Mesendoderm (in vitro differentiated cells): Measurements from ENCODE around the gene ANKLE1.
A peak's percentile ranks its signal among the peaks of the same experiment; 100 is the strongest.

Source experiments
- DNase-seq: peaks from one replicate; pipeline ENCODE4 v3.0.0; 2013
- H2AK5ac ChIP-seq: 2 replicates; pipeline ENCODE4 v1.6.1; 2013; ENCODE audit warnings: low read length, inconsistent platforms
- H2BK120ac ChIP-seq: 2 replicates; pipeline ENCODE4 v1.6.1; 2013; ENCODE audit warnings: low read depth, mild to moderate bottlenecking, low read length, moderate library complexity, mixed read lengths
- H2BK15ac ChIP-seq: replicated peaks from 2 replicates; pipeline ENCODE4 v1.6.1; 2013; ENCODE audit warnings: low read depth, mild to moderate bottlenecking, moderate library complexity
- H2BK5ac ChIP-seq: 2 replicates; pipeline ENCODE4 v1.6.1; 2013; ENCODE audit warnings: low read length, inconsistent platforms
- H3K18ac ChIP-seq: 2 replicates; pipeline ENCODE4 v1.6.1; 2013; ENCODE audit warnings: mild to moderate bottlenecking, low read length, mixed read lengths
- H3K23ac ChIP-seq: one replicate; pipeline ENCODE4 v1.6.1; 2013; ENCODE audit warnings: low read length
- H3K27ac ChIP-seq: 2 replicates; pipeline ENCODE4 v1.5.1; 2013; ENCODE audit warnings: low read depth, mild to moderate bottlenecking, inconsistent platforms, low read length, moderate library complexity
- H3K27me3 ChIP-seq: 2 replicates; pipeline ENCODE4 v1.6.1; 2013; ENCODE audit warnings: low read length, control low read depth, mild to moderate bottlenecking, inconsistent platforms; ENCODE audit not compliant: insufficient read depth, poor library complexity
- H3K36me3 ChIP-seq: 2 replicates; pipeline ENCODE4 v1.6.1; 2013; ENCODE audit warnings: low read length, inconsistent platforms; ENCODE audit not compliant: control insufficient read depth, insufficient read depth
- H3K4ac ChIP-seq: one replicate; pipeline ENCODE4 v1.6.1; 2013; ENCODE audit warnings: low read depth, mild to moderate bottlenecking, low read length, moderate library complexity
- H3K4me1 ChIP-seq: 2 replicates; pipeline ENCODE4 v1.6.1; 2013; ENCODE audit warnings: low read depth, low read length, inconsistent platforms; ENCODE audit not compliant: control insufficient read depth
- H3K4me2 ChIP-seq: 2 replicates; pipeline ENCODE4 v1.6.1; 2013; ENCODE audit warnings: low read length
- H3K4me3 ChIP-seq: 2 replicates; pipeline ENCODE4 v1.5.1; 2013; ENCODE audit warnings: mild to moderate bottlenecking, low read length
- H3K56ac ChIP-seq: one replicate; pipeline ENCODE4 v1.6.1; 2013; ENCODE audit warnings: low read length
- H3K79me1 ChIP-seq: 2 replicates; pipeline ENCODE4 v1.6.1; 2013; ENCODE audit warnings: low read length, inconsistent platforms
- H3K79me2 ChIP-seq: 2 replicates; pipeline ENCODE4 v1.6.1; 2013; ENCODE audit warnings: mild to moderate bottlenecking, low read length; ENCODE audit not compliant: control insufficient read depth, insufficient read depth
- H3K9ac ChIP-seq: 2 replicates; pipeline ENCODE4 v1.6.1; 2013; ENCODE audit warnings: low read length, inconsistent platforms
- H4K5ac ChIP-seq: one replicate; pipeline ENCODE4 v1.6.1; 2013; ENCODE audit warnings: low read length
- H4K8ac ChIP-seq: one replicate; pipeline ENCODE4 v1.6.1; 2013; ENCODE audit warnings: low read depth, mild to moderate bottlenecking, control low read depth, low read length, moderate library complexity
- WGBS: extraction: QIAGEN DNeasy Blood & Tissue Kit; methylation state at CpG from one replicate; pipeline ENCODE4 v1.1.7; 2013; ENCODE audit warnings: low lambda C conversion rate, missing lambda C conversion rate; ENCODE audit not compliant: insufficient coverage; ENCODE audit errors: extremely low coverage; 5-methylcytosine and 5-hydroxymethylcytosine counted together

The ANKLE1 gene

GRCh38 chr19:17326595-17326966 lies 44.9 kb downstream of the ANKLE1 start:
- no peak overlapping the region for H3K4me3 ChIP-seq
- H3K18ac ChIP-seq = no peak overlapping the region
- H3K23ac ChIP-seq = no peak overlapping the region
- no peak overlapping the region for H4K8ac ChIP-seq
- no peaks in the 10 kb centered on the region for H3K4me1 ChIP-seq
- no peaks in the 10 kb centered on the region for H3K27me3 ChIP-seq
- DNase-seq = peak; percentile 89
- no peak overlapping the region for H3K27ac ChIP-seq
- H3K79me1 ChIP-seq = no peaks in the 10 kb centered on the region
- H2BK5ac ChIP-seq = no peak overlapping the region
- WGBS = no CpG with 5 or more reads among the region's 11 CpGs
- H3K56ac ChIP-seq = no peak overlapping the region
- no peak overlapping the region for H3K4ac ChIP-seq
- no peaks in the 10 kb centered on the region for H3K36me3 ChIP-seq
- H2BK120ac ChIP-seq = no peak overlapping the region
- H4K5ac ChIP-seq = no peak overlapping the region
- no peak overlapping the region for H3K9ac ChIP-seq
- no peak overlapping the region for H2AK5ac ChIP-seq
- no peak overlapping the region for H2BK15ac ChIP-seq
- no peaks in the 10 kb centered on the region for H3K79me2 ChIP-seq
- no peak overlapping the region for H3K4me2 ChIP-seq

GRCh38 chr19:17327068-17327653 lies 45.5 kb downstream of the ANKLE1 start:
- no peaks in the 10 kb centered on the region for H3K79me1 ChIP-seq
- H3K9ac ChIP-seq = peak overlapping the region; percentile 53
- WGBS = no CpG with 5 or more reads among the region's 27 CpGs
- no peak overlapping the region for H3K18ac ChIP-seq
- no peaks in the 10 kb centered on the region for H3K36me3 ChIP-seq
- peak overlapping the region; percentile 49 for H3K27ac ChIP-seq
- H3K27me3 ChIP-seq = no peaks in the 10 kb centered on the region
- no peak overlapping the region for H4K5ac ChIP-seq
- H3K56ac ChIP-seq = peak overlapping the region; percentile 66
- H3K4me3 ChIP-seq = no peak overlapping the region
- no peak overlapping the region for H2BK15ac ChIP-seq
- no peaks in the 10 kb centered on the region for H3K79me2 ChIP-seq
- H3K23ac ChIP-seq = no peak overlapping the region
- no peak for DNase-seq
- H3K4ac ChIP-seq = no peak overlapping the region
- no peak overlapping the region for H2AK5ac ChIP-seq
- no peaks in the 10 kb centered on the region for H3K4me1 ChIP-seq
- no peak overlapping the region for H2BK120ac ChIP-seq
- H3K4me2 ChIP-seq = peak overlapping the region; percentile 64
- H4K8ac ChIP-seq = no peak overlapping the region
- H2BK5ac ChIP-seq = no peak overlapping the region

- Histone ChIP-seq H2AK5ac (no peak overlapping the region), H3K79me1 (no peaks in the 10 kb centered on the region), H3K4me1 (no peaks in the 10 kb centered on the region), H3K79me2 (no peaks in the 10 kb centered on the region), H4K8ac (no peak overlapping the region), H3K4me3 (peak overlapping the region; percentile 55), H3K23ac (peak overlapping the region; percentile 45), H3K27ac (peak overlapping the region; percentile 86), H3K4ac (peak overlapping the region; percentile 41), H2BK120ac (peak overlapping the region; percentile 5), H3K56ac (peak overlapping the region; percentile 82), H3K18ac (peak overlapping the region; percentile 89), H3K4me2 (peak overlapping the region; percentile 70), H4K5ac (no peak overlapping the region), H3K36me3 (no peaks in the 10 kb centered on the region), H2BK15ac (no peak overlapping the region), H2BK5ac (no peak overlapping the region), H3K9ac (peak overlapping the region; percentile 76), H3K27me3 (no peaks in the 10 kb centered on the region)
- DNase-seq = peak; percentile 98
- WGBS = no CpG with 5 or more reads among the region's 64 CpGs
These were observed 46.2 kb downstream of the ANKLE1 start for GRCh38 chr19:17327654-17328516.

GRCh38 chr19:17328517-17329365 lies 47.0 kb downstream of the ANKLE1 start:
- Histone ChIP-seq H2BK5ac (no peak overlapping the region), H3K9ac (peak overlapping the region; percentile 76), H2BK120ac (peak overlapping the region; percentile 5), H4K5ac (no peak overlapping the region), H2AK5ac (no peak overlapping the region), H3K4me3 (peak overlapping the region; percentile 55), H3K27me3 (no peaks in the 10 kb centered on the region), H3K18ac (peak overlapping the region; percentile 89), H3K56ac (peak overlapping the region; percentile 82), H3K4me2 (peak overlapping the region; percentile 70), H3K27ac (peak overlapping the region; percentile 86), H4K8ac (no peak overlapping the region), H3K79me1 (no peaks in the 10 kb centered on the region), H3K4me1 (no peaks in the 10 kb centered on the region), H2BK15ac (no peak overlapping the region), H3K23ac (peak overlapping the region; percentile 66), H3K36me3 (no peaks in the 10 kb centered on the region), H3K79me2 (no peaks in the 10 kb centered on the region), H3K4ac (peak overlapping the region; percentile 41)
- no CpG with 5 or more reads among the region's 94 CpGs for WGBS
- no peak for DNase-seq

- Histone ChIP-seq H2BK15ac (no peak overlapping the region), H3K4me3 (no peak overlapping the region), H3K23ac (peak overlapping the region; percentile 66), H3K79me2 (no peaks in the 10 kb centered on the region), H3K27ac (no peak overlapping the region), H3K4me2 (no peak overlapping the region), H3K18ac (no peak overlapping the region), H2BK5ac (no peak overlapping the region), H3K79me1 (no peaks in the 10 kb centered on the region), H4K8ac (no peak overlapping the region), H3K4me1 (no peaks in the 10 kb centered on the region), H3K4ac (no peak overlapping the region), H2BK120ac (no peak overlapping the region), H2AK5ac (no peak overlapping the region), H3K9ac (no peak overlapping the region), H3K56ac (peak overlapping the region; percentile 60), H3K27me3 (no peaks in the 10 kb centered on the region), H4K5ac (no peak overlapping the region), H3K36me3 (no peaks in the 10 kb centered on the region)
- DNase-seq = no peak
- WGBS = no CpG with 5 or more reads among the region's 51 CpGs
These were observed 47.9 kb downstream of the ANKLE1 start for GRCh38 chr19:17329366-17330261.
